ENCODE data around the gene DPH5.

Gene DPH5

GRCh38 chr1:100942304-100943046 is 83.1 kb downstream of the DPH5 start:
- no peak overlapping the region for H3K4me3 ChIP-seq (ENCODE audit: low read length)
- H3K36me3 ChIP-seq (ENCODE audit: insufficient read depth, low read length): peaks cover 46% of the 10 kb centered on the region
- WGBS: 100% methylated on average over 2 of the region's 2 CpGs
- no peak overlapping the region for H3K9ac ChIP-seq (ENCODE audit: low read depth, low read length)
- H3K9me3 ChIP-seq (ENCODE audit: insufficient read depth, low read depth, low read length): peaks cover 4% of the 10 kb centered on the region; the same call in 1 of the 2 replicates
- H3K27ac ChIP-seq (ENCODE audit: low read depth, low read length): no peak overlapping the region
- no peaks in the 10 kb centered on the region for H3K4me1 ChIP-seq (ENCODE audit: insufficient read depth, low read length)
- no peaks in the 10 kb centered on the region for H3K27me3 ChIP-seq (ENCODE audit: insufficient read depth, low read length)

GRCh38 chr1:100941580-100942216 is 83.9 kb downstream of the DPH5 start:
- peaks cover 54% of the 10 kb centered on the region for H3K36me3 ChIP-seq (ENCODE audit: insufficient read depth, low read length)

GRCh38 chr1:100941098-100941527 is 84.5 kb downstream of the DPH5 start:
- no peak overlapping the region for H3K4me3 ChIP-seq (ENCODE audit: low read length)
- H3K36me3 ChIP-seq (ENCODE audit: insufficient read depth, low read length): peaks cover 58% of the 10 kb centered on the region
- H3K27ac ChIP-seq (ENCODE audit: low read depth, low read length): no peak overlapping the region
- no peaks in the 10 kb centered on the region for H3K4me1 ChIP-seq (ENCODE audit: insufficient read depth, low read length)
- H3K9ac ChIP-seq (ENCODE audit: low read depth, low read length): no peak overlapping the region
- H3K27me3 ChIP-seq (ENCODE audit: insufficient read depth, low read length): no peaks in the 10 kb centered on the region
- 95% methylated on average over 1 of the region's 1 CpG for WGBS
- peaks cover 6% of the 10 kb centered on the region; the same call in 1 of the 2 replicates for H3K9me3 ChIP-seq (ENCODE audit: insufficient read depth, low read depth, low read length)

More at GRCh38 chr1:100941580-100942216, 83.9 kb downstream of the DPH5 start:
- Histone ChIP-seq H3K4me3 (ENCODE audit: low read length) (no peak overlapping the region), H3K27ac (ENCODE audit: low read depth, low read length) (no peak overlapping the region), H3K27me3 (ENCODE audit: insufficient read depth, low read length) (no peaks in the 10 kb centered on the region), H3K9me3 (ENCODE audit: insufficient read depth, low read depth, low read length) (peaks cover 6% of the 10 kb centered on the region; the same call in 1 of the 2 replicates), H3K4me1 (ENCODE audit: insufficient read depth, low read length) (no peaks in the 10 kb centered on the region), H3K9ac (ENCODE audit: low read depth, low read length) (no peak overlapping the region)
- WGBS: 94% methylated on average over 9 of the region's 9 CpGs
